Measurements from ENCODE around the gene STOX2. TPM values are rescaled to one million over a fixed set of nuclear protein-coding genes. Genes with fewer than 3 reads are reported as not detected.

Gene STOX2
- total RNA-seq, 2 donors from 2014 or later = not detected

- Mint-ChIP-seq H3K4me1 (ENCODE audit: low read depth in 2 of 2) (no peaks in the 10 kb centered on the region), H3K4me3 (no peak overlapping the region), H3K27me3 (peaks cover 10 to 39% of the 10 kb centered on the region in 2 donors), H3K9me3 (peaks cover 8% of the 10 kb centered on the region), H3K27ac (no peak overlapping the region), H3K36me3 (peaks cover 6% of the 10 kb centered on the region)
- no peak for DNase-seq (ENCODE audit: low spot score)
- no peak for ATAC-seq
Measured at GRCh38 chr4:184052616-184053015, 147.5 kb downstream of the STOX2 start.

- no peak overlapping the region for H3K4me3 Mint-ChIP-seq
- no peak overlapping the region for H3K27ac Mint-ChIP-seq
- no peaks in the 10 kb centered on the region for H3K4me1 Mint-ChIP-seq (ENCODE audit: low read depth in 2 of 2)
- peaks cover 8% of the 10 kb centered on the region for H3K9me3 Mint-ChIP-seq
- ATAC-seq (no peak), DNase-seq (ENCODE audit: low spot score) (no peak)
- peaks cover 10 to 33% of the 10 kb centered on the region in 2 donors for H3K27me3 Mint-ChIP-seq
- peaks cover 4% of the 10 kb centered on the region for H3K36me3 Mint-ChIP-seq
Measured at GRCh38 chr4:184053434-184053833, 148.3 kb downstream of the STOX2 start.

- H3K27ac Mint-ChIP-seq = no peak overlapping the region
- H3K36me3 Mint-ChIP-seq = no peaks in the 10 kb centered on the region
Measured at GRCh38 chr4:184056877-184057276, 151.8 kb downstream of the STOX2 start.

GRCh38 chr4:184058026-184058425 is 152.9 kb downstream of the STOX2 start:
- Mint-ChIP-seq H3K27ac (no peak overlapping the region), H3K4me3 (no peak overlapping the region), H3K27me3 (peaks cover 9 to 27% of the 10 kb centered on the region in 2 donors), H3K9me3 (no peaks in the 10 kb centered on the region), H3K36me3 (no peaks in the 10 kb centered on the region), H3K4me1 (ENCODE audit: low read depth in 2 of 2) (no peaks in the 10 kb centered on the region)
- no peak for DNase-seq (ENCODE audit: low spot score)
- no peak for ATAC-seq

More at GRCh38 chr4:184056877-184057276, 151.8 kb downstream of the STOX2 start:
- Mint-ChIP-seq H3K4me1 (ENCODE audit: low read depth in 2 of 2) (no peaks in the 10 kb centered on the region), H3K27me3 (peaks cover 12 to 34% of the 10 kb centered on the region in 2 donors), H3K4me3 (no peak overlapping the region), H3K9me3 (no peaks in the 10 kb centered on the region)
- ATAC-seq (no peak), DNase-seq (ENCODE audit: low spot score) (no peak)

- Mint-ChIP-seq H3K27ac (no peak overlapping the region), H3K36me3 (no peaks in the 10 kb centered on the region), H3K4me3 (no peak overlapping the region), H3K27me3 (peaks cover 8 to 26% of the 10 kb centered on the region in 2 donors), H3K4me1 (ENCODE audit: low read depth in 2 of 2) (no peaks in the 10 kb centered on the region), H3K9me3 (no peaks in the 10 kb centered on the region)
- no peak for ATAC-seq
- DNase-seq (ENCODE audit: low spot score) = no peak
Measured at GRCh38 chr4:184059099-184059498, 154.0 kb downstream of the STOX2 start.

GRCh38 chr4:184061582-184061981 is 156.5 kb downstream of the STOX2 start:
- peak in 1 of 2 donors; percentile 8 for ATAC-seq
- no peak overlapping the region for H3K4me3 Mint-ChIP-seq

GRCh38 chr4:184062769-184063168 is 157.7 kb downstream of the STOX2 start:
- Mint-ChIP-seq H3K27me3 (peaks cover 5 to 15% of the 10 kb centered on the region in 2 donors), H3K27ac (no peak overlapping the region), H3K4me1 (ENCODE audit: low read depth in 2 of 2) (no peaks in the 10 kb centered on the region), H3K9me3 (no peaks in the 10 kb centered on the region), H3K36me3 (no peaks in the 10 kb centered on the region), H3K4me3 (no peak overlapping the region)
- ATAC-seq = no peak
- no peak for DNase-seq (ENCODE audit: low spot score)

More at GRCh38 chr4:184061582-184061981, 156.5 kb downstream of the STOX2 start:
- Mint-ChIP-seq H3K4me1 (ENCODE audit: low read depth in 2 of 2) (no peaks in the 10 kb centered on the region), H3K36me3 (no peaks in the 10 kb centered on the region), H3K27me3 (peaks cover 5 to 15% of the 10 kb centered on the region in 2 donors), H3K27ac (no peak overlapping the region), H3K9me3 (no peaks in the 10 kb centered on the region)
- DNase-seq (ENCODE audit: low spot score) = no peak

- no peak for DNase-seq (ENCODE audit: low spot score)
- peaks cover 0 to 20% of the 10 kb centered on the region in 2 donors for H3K27me3 Mint-ChIP-seq
- H3K27ac Mint-ChIP-seq = no peak overlapping the region
Measured at GRCh38 chr4:184064877-184065276, 159.8 kb downstream of the STOX2 start.

GRCh38 chr4:184066584-184067300 is 161.6 kb downstream of the STOX2 start:
- H3K4me3 Mint-ChIP-seq = no peak overlapping the region
- H3K36me3 Mint-ChIP-seq = peaks cover under 1% of the 10 kb centered on the region
- no peak for DNase-seq (ENCODE audit: low spot score)
- H3K27ac Mint-ChIP-seq = no peak overlapping the region
- peaks cover 0 to 27% of the 10 kb centered on the region in 2 donors for H3K27me3 Mint-ChIP-seq
- H3K4me1 Mint-ChIP-seq (ENCODE audit: low read depth in 2 of 2) = no peaks in the 10 kb centered on the region
- ATAC-seq = no peak
- H3K9me3 Mint-ChIP-seq = peaks cover under 1% of the 10 kb centered on the region

More at GRCh38 chr4:184064877-184065276, 159.8 kb downstream of the STOX2 start:
- no peak overlapping the region for H3K4me3 Mint-ChIP-seq
- H3K9me3 Mint-ChIP-seq = no peaks in the 10 kb centered on the region
- H3K4me1 Mint-ChIP-seq (ENCODE audit: low read depth in 2 of 2) = no peaks in the 10 kb centered on the region
- ATAC-seq = no peak
- no peaks in the 10 kb centered on the region for H3K36me3 Mint-ChIP-seq

- peaks cover 7% of the 10 kb centered on the region for H3K9me3 Mint-ChIP-seq
- H3K27ac Mint-ChIP-seq = no peak overlapping the region
- peaks cover 0 to 27% of the 10 kb centered on the region in 2 donors for H3K27me3 Mint-ChIP-seq
- H3K4me3 Mint-ChIP-seq = no peak overlapping the region
- no peaks in the 10 kb centered on the region for H3K4me1 Mint-ChIP-seq (ENCODE audit: low read depth in 2 of 2)
- DNase-seq (ENCODE audit: low spot score) = no peak
- peaks cover 7% of the 10 kb centered on the region for H3K36me3 Mint-ChIP-seq
- ATAC-seq = no peak
Measured at GRCh38 chr4:184067931-184068554, 162.9 kb downstream of the STOX2 start.

Other genes starting within 250 kb of the STOX2 start
- gene RWDD4, start 246.1 kb upstream of the STOX2 start, total RNA-seq = 10 to 100 TPM; 16.8 to 32.4 TPM
- gene TRAPPC11, start 246.0 kb upstream of the STOX2 start, total RNA-seq = 10 to 100 TPM; 43.0 to 47.0 TPM